ENCODE measurements around the gene OR2A2.
"Not testable (repeated sequence)": the region's sequence is repeated elsewhere in the genome, so short reads cannot be mapped to it uniquely, and the experiment has no call there.

OR2A2 gene

DNA sequence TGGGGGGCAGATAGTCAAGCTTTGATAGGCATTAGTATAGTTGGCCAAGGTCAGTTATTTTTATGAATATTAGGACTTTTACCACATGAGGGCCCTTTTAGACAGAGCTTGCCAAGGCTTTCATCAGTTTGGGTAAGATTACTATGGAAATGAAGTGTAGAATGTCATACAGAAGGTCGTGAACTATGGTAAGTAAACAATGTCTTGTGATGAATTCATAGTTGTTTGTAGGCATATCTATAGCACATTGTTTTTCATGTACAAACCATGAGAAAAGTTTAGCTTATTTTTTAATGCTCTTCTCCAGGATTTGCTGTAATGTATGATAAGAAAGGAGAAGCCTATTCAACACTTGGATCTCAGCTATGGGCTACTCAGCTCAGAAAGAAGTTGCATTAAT lies 4.3 kb downstream of the OR2A2 start:
- no peak for DNase-seq (ENCODE audit: extremely low read depth, low read depth)
- TF ChIP-seq, protein P1, sequence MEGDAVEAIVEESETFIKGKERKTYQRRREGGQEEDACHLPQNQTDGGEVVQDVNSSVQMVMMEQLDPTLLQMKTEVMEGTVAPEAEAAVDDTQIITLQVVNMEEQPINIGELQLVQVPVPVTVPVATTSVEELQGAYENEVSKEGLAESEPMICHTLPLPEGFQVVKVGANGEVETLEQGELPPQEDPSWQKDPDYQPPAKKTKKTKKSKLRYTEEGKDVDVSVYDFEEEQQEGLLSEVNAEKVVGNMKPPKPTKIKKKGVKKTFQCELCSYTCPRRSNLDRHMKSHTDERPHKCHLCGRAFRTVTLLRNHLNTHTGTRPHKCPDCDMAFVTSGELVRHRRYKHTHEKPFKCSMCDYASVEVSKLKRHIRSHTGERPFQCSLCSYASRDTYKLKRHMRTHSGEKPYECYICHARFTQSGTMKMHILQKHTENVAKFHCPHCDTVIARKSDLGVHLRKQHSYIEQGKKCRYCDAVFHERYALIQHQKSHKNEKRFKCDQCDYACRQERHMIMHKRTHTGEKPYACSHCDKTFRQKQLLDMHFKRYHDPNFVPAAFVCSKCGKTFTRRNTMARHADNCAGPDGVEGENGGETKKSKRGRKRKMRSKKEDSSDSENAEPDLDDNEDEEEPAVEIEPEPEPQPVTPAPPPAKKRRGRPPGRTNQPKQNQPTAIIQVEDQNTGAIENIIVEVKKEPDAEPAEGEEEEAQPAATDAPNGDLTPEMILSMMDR (IDR thresholded peaks at IDR 0.05; ENCODE audit: low read depth, low read length), result no peak

DNA sequence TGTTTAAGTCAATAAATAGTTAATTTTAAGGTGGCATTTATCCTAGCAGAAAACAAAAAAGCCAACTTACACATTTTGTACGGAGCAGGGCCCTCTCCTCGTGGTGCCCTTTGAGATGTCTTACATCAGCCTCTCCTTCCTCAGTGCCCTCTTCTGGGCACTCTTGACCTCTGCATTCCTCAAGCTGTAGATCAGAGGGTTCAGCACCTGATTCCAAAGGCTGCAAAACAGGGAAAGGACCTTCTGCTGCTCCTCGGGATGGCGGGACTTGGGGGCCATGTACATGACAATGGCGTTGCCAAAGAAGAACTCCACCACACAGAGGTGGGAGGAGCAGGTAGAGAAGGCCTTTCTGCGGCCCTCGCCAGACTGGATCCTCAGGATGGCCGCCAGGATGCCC lies 9.0 kb downstream of the OR2A2 start:
- no peak for DNase-seq (ENCODE audit: extremely low read depth, low read depth)
- TF ChIP-seq, protein P1 (IDR thresholded peaks at IDR 0.05; ENCODE audit: low read depth, low read length), result no peak

DNA sequence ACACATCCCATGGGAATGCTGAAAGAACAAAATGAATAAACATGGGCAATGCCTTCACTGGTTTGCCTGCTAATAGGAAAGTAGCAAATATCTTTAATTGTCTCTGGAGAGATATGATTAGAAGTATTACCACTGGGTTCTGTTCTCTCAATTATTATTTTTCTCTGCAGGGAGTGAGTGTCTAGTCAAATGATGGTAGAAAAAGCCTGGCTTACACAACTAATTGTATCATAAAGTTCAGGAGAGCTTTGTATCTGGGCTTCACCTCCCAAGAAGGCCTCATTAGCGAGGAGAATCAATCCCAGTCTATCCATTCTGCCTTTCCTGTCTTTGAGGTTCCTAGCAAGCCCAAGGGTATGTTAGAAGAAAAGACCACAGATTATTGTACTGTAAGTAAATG lies 13.5 kb downstream of the OR2A2 start, which contains the start of gene OR2A14:
Gene OR2A14, plus strand, starts transcription at position 301 of the 400 bp plus-strand sequence. CDS start 5,937 bp downstream, outside the sequence.
- no peak for DNase-seq (ENCODE audit: extremely low read depth, low read depth)
- TF ChIP-seq, protein P1 (IDR thresholded peaks at IDR 0.05; ENCODE audit: low read depth, low read length), result no peak

DNA sequence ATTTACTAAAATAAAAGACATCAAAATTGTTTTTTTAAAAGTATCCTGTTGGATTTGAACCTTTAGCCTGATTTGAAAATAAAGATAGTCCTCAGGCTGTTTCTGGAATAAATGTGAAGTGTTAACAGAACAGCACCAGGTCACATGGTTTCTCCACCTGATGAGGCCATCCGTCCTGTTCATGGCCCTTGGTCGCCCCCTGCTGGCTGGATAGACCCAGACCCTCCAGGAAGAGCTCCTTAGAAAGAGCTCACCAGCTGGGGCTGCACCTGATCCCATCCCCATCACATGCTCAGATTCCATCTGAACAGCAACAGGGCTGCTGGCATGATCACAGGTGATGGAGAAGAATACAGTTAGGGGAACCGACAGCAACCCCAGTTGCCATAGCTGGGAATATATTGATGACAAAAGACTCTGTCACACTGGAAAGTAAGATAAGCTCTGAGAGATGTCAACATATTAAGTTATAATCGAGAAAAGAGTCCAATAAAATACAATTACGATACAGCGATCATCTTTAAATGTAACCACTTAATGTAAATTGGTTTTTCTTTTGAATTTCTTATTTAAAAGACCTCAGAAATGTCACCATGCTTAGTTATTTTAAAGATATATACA lies 18.4 kb downstream of the OR2A2 start:
- TF ChIP-seq, protein P1 (IDR thresholded peaks at IDR 0.05; ENCODE audit: low read depth, low read length), result peak; percentile 90
- DNase-seq (ENCODE audit: extremely low read depth, low read depth), result peak; percentile 39

DNA sequence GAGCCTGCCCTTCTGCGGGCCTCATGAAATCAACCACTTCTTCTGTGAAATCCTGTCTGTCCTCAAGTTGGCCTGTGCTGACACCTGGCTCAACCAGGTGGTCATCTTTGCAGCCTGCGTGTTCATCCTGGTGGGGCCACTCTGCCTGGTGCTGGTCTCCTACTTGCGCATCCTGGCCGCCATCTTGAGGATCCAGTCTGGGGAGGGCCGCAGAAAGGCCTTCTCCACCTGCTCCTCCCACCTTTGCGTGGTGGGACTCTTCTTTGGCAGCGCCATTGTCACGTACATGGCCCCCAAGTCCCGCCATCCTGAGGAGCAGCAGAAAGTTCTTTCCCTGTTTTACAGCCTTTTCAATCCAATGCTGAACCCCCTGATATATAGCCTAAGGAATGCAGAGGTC lies 20.2 kb downstream of the OR2A2 start:
- not testable (repeated sequence) for DNase-seq (ENCODE audit: extremely low read depth, low read depth)

DNA sequence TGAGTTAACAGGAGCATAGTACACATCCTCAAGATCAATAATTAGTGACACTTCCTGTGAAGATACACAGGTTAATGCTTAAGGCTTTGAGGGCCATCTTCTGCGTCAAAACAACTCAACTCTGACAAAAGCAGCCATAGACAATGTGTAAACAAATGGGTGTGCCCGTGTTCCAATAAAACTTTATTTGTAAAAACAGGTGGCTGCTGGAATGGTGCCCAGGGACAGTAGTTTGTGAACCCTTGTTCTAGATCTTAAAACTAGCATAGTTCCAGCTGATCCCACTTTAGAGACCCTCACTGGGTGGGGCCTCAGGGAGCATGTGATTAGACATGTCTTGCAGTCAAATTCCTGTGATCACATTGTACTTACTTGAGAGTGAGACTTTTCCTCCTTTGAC lies 21.3 kb downstream of the OR2A2 start:
- TF ChIP-seq, protein P1 (IDR thresholded peaks at IDR 0.05; ENCODE audit: low read depth, low read length), result no peak
- DNase-seq (ENCODE audit: extremely low read depth, low read depth), result no peak

DNA sequence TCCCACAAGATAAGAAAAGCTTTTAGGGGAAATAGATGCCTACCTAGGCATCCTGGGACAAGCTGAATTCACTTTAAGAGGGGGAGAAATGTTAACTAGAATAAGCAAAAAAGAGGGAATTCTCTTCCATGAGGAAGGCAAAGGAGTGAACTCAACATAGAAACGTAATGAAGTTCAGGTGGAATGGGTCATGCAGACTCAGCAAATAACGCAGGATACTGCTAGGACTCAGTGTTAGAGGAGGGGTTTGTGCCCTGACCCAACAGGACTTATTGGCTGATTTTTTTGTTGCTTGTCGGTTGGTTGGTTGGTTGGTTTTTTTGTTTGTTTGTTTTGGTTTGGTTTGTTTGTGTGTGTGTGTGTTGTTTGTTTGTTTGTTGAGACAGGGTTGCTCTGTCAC lies 22.9 kb downstream of the OR2A2 start:
- TF ChIP-seq, protein P1 (IDR thresholded peaks at IDR 0.05; ENCODE audit: low read depth, low read length), result no peak
- no peak for DNase-seq (ENCODE audit: extremely low read depth, low read depth)

DNA sequence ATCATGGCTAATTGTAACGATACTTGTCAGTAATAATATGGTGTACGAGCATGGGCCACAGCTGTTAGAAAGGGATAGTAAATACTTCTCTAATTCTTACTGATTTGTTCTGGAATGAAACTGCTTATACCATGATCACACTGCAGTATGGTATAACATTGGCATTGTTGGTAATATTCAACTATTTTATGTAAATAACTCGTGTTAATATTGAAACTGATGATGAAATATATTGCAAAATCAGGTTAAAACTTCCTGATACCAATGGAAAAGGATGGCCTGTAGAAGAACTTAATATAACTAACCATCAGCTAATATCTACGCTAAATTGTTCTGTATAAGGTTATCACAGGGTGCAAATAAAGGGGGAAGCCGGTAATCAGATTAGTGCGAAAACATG lies 23.9 kb downstream of the OR2A2 start:
- TF ChIP-seq, protein P1 (IDR thresholded peaks at IDR 0.05; ENCODE audit: low read depth, low read length), result no peak
- DNase-seq (ENCODE audit: extremely low read depth, low read depth), result no peak
